GM21576 (cell line): ENCODE results near the gene SLC6A11.

Source experiments
- ATAC-seq: cut with Tn5 transposase; IDR thresholded peaks from one replicate; pipeline ENCODE4 v1.9.1; 2021; ENCODE audit warnings: mild to moderate bottlenecking, moderate library complexity; ENCODE audit not compliant: unreplicated experiment

Gene SLC6A11

DNA sequence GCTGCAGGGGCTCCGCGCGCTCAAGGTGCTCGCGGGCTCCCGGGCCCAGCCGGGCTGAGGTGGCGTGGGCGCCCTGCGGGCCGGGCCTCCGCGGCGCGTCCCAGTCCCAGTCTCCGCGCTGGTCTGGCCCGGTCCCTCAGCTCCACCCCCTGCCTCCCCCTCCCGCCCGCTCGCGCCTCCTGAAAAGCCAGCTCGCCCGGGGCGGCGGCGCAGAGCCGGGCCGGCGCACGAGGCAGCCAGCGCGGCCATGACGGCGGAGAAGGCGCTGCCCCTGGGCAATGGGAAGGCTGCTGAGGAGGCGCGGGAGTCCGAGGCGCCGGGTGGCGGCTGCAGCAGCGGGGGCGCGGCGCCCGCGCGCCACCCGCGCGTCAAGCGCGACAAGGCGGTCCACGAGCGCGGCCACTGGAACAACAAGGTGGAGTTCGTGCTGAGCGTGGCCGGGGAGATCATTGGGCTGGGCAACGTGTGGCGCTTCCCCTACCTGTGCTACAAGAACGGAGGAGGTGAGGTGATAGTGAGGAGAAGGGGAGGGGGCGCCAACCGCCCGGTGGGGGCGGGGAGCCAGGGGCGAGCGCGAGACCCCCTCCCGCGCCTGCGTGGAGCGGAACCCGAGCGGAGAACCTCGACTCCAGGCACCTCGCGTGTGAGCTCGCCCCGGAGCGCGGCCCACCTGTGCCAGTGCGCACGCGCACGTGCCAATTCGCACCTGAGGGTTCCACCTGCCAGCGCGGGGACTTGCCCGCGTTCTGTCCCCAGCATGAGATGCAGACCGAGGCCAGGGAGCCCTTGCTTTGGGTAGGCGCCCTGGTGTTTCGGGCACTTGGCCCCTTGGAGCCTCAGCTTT lies at the start of gene SLC6A11:
Gene SLC6A11 (plus strand): TSS at position 210 of the 844 bp plus-strand sequence. CDS start 38 bp downstream, at position 248.
- no peak for ATAC-seq

DNA sequence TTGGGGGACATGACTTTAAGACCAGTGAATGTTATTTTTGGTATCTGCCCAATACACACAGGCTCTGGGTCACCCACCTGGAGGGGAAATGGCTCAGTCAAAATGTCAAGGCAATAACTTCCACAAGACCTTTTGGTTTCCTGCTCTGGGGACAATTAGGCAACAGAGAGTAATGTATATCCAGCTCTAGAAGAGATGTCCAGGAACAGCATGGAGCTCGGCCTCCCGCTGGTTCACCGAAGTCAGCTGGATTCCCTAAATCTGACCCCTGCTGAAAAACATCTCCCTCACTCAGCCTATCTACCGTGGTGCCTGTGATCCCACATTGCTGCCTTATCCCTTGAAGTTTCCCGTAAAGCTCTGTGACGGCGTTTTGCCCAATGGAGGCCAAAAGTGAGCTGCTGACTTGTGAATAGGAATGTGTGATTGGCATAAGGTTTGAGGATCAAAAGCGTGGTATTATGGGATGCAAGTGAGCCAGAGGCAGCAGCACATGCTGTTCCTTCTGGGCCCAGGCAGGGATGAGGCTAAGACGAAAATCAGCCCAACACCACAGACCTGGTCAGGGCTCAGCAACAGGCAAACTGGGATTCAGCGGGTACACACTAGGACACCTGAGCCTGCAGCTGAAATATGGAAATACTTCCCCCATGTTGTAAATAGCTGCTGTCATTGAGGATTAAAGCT lies 47.2 kb upstream of the SLC6A11 start:
- ATAC-seq, result no peak

DNA sequence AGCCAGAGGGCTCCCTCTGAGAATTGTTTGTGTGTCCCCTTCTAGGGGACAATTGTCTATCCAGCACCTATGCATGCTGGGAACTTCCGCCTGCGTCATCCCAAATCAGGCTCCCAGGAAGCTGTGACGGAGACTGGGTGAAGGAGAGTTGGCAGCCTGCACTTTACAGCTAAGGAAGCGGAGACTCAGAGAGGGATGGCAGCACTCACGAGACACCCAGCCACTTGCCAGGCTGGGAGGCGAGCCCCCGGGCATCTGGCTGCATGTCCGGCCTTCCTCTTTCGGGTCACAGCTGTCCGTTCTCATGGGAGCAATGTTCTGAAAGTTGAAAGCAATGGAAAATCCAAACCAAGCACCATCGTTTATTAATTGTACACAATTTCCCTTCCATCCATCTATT lies 45.5 kb upstream of the SLC6A11 start:
- no peak for ATAC-seq

DNA sequence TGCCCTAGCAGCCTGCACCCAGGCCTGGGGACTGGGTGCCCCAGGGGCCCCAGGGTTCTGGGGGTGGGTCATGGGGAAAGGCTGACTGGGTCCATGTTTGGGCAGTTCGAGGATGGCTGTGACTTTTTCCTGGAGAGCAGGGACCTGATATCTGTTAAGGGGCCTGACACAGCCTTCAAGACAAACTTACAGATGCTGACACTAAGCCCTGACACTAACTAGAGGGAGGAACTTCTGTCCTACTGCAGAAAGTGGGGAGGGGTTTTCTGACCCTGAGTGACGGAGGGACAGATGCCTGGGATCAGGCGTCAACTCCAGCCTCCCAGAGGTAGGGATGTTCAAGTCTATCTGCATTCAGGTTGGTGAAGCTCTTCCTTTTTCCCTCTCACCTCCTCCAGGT lies 45.0 kb upstream of the SLC6A11 start:
- no peak for ATAC-seq

DNA sequence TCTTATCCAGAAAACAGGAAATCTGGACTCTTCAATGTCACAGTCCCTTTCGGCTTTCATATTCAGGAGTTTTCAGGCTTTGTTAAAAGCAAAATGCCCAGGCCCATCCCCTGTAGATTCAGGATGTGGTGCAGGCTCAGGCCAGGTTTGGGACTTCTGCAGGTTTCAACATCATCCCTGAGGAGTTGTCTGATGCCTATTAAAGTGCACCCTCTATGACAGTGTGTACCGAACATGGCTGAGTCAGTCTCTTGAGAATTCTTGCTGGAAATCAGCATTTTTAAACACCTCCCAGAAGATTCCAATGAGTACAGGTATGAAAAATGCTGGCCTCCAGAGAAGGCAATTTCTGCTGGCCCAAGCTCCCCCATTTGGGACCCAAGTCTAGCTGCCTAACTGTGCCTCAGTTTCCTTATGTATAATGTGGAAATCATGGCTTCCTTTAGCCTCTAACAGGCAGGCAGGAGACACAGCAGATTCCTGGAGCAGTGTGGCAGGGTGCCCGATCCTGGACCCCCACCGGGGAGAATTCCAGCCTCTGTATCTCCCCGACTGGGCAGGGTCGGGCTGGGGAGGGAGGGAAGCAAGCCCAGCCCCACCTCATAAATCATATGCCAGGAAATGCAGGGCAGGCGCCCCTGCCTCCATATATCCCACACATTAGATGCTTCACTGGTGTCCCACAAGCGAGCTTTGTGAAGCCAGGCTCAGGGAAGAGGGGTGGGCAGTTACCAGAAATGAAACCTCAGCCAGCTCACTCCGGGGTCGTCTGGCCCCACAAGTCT lies 44.4 kb upstream of the SLC6A11 start:
- ATAC-seq, result no peak

DNA sequence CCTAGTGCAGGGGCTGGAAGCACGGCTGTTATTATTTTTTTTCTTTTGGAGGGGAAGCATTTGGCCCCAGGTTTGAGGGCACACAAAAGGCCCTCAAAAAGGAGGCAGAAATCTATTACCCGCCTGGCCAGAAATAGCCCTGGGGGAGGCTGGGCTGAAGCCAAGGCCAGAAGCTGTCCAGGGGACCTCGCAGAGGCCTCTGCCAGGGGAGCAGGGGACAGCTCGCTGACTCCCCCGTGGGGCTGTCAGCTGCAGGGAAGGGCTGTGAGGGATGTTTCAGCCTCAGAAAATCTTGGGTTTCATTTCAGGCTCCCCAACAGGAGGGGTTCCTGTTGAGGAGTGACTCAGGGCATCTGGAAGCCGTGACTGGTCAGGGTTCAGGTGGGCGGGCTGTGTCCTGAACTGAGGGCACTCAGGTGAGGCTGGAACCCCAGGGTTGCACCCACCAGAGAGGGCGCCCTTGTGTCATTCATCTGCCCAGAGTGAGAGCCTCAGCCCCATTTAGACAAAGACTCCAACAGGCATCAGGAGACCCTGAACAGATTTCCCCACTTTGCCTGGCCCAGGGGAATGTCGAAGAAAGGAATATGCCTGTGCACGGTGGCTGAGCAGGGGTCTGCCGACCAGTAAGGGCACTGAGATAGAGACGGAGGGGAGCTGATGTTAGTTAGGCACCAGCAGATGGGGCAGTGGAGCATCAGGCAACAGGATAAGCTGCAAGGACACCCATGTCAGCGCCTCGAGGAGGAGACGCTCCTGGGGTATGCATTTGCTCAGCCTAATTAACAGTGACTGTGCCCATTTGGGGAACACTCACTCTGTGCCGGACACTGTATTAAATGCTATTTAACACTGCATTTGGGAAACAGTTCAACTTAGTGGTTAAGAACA lies 43.5 kb upstream of the SLC6A11 start:
- ATAC-seq, result no peak

DNA sequence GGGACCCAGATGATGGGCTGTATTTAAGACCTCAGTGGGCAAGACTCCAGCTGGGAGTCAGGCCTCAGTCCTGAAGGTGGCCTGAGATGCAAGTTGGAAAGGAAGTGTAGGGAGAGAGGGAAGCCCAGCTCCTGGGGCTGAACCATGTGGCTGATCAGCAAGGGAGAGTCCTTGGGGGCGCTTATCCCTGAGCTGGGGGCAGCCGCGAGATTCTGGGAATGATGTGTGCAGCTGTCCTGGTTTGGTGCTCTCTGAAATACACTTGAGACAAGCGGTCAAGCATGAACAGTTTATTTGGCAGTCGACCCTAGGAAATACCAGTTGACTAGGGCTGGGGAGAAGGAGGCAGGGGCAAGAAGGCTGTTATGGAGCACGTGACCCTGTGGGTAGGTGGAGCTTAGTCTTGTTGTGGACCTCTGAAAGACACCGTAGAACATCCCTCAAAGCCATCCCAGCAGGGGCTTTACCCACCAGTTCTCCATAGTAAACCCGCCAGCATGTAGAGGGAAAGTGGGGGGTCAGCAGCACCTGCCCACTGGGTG lies 41.8 kb upstream of the SLC6A11 start:
- ATAC-seq, result no peak

DNA sequence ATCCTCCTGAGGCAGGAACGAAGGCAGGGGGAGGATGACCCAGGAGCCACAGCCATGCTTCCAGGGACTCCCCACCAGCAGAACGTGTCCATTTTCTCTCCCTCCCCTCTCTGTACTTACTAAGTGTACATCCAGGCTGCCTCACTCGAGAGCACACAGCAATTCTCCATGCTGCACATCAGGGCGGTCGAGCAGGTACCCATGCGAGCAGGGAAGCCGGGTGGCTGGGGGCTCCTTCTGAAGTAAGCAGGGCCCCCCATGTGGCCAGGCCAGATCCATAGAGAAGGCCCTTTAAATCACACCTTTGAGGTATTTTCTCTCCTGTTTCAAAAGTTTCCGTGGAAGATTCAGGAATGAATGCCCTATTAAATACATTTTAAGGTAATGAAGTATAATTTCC lies 41.2 kb upstream of the SLC6A11 start:
- ATAC-seq, result no peak

DNA sequence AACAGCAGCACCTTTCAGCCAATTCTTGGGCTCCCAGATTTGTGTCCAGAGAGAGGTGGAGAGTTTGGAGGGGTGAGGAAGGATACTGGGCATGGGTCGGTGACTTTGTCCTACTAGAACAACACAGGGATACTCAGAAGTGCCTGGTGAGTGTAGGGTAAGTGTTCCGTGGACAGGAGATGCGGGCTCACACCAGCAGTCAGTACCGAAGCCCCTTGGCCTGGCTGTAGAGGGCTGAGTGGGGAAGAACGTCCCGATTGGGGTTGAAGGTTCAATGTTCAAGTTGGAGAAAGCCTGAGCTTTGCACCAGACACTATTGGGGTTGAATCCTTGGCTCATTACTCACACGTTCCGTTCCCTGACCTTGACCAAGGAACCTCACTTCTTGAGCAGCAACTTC lies 40.8 kb upstream of the SLC6A11 start:
- no peak for ATAC-seq

DNA sequence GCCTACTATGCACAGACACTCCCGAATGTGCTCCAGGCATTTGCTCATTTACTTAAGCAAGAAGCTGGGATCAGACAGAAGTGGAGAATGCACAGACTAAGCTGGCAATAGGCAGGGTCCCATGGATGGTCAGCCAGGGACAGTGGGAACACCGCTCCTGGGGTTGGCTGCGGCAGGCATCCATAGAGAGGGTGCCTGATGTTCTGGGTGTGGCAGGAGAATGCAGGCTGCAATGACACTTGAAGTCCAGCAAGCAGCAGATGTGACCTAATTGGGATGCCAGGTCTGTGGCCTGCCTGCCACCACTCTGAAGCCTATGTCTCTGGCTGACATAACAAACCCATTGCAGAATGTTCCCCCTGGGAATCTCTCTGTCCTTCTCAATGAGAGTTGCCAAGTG lies 40.2 kb upstream of the SLC6A11 start:
- ATAC-seq, result no peak

DNA sequence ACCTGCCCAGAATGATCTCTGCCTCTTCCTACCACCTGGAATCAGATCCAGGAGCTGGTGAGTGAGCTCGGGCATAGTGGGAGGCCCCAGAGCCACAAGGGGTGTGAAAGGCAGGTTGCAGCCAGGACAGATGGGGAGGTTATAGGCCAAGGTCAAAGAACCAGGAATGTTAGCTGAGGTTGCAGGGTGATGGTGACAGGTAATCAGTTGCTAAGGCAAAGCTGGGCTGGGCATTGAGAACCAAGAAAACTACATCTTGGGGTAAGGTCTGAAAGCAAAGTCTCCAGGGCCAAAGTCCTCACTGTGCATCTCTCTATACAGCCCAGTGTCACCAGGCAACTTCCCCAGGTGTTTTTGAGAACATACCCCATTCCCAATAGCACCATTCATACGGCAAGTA lies 38.4 kb upstream of the SLC6A11 start:
- no peak for ATAC-seq

DNA sequence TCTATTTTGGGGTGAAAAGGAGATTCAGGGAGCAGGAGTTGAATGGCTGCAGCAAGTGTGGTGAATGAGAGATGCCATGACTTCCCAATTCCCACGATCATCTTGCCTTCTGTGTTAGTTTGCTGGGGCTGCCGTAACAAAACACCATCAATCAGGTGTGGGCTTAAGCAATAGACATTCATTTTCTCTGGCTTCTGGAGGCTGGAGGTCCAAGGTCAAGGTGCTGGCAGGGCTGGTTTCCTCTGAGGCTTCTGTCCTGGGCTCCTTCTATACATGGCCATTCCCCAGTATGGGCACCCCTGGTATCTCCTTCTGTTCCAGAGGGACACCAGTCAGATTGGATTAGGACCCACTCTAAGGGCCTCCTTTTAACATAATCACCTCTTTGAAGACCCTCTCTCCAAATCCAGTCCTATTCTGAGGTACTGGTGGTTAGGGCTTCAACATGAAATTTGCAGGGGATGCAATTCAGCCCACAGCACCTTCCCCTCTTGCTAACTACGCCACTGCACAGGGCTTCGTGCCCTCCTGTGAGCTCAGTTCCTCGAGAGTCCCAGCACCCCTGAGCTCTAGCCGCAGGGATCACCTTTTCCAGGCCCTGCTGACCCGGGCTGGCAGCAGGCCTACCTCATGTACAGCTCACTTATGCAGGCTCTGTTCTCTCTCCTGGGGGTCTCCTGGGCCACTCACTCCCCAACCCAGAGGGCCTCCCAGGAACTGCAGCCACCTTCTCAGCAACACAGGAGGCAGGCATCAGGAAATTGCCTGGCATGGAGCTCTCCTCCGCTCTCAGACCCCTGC lies 37.3 kb upstream of the SLC6A11 start:
- ATAC-seq, result no peak

DNA sequence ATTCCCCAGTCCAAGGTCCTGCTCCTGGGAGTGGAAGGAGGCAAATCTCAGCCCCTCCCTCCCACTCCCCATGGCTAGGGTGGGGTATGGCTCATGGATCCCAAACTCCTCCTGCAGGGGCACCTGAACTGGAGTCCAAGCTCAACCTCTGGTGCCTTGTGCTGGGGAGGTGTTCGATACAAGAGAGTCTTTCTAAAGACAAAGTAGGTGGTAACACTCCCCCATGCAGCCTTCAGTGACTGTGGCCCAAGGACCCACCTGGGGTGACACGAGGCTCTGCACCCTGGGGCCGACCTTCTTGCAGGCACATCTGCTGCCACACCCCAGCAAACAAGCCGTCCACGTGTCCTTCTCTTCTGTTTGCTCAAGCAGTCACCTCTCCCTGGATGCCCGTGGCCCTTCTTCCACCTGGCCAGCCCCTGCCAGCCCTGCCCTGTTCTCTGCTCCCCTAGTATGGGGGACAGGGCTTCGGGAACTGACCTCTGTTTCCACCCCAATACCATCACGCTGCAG lies 36.7 kb upstream of the SLC6A11 start:
- no peak for ATAC-seq

DNA sequence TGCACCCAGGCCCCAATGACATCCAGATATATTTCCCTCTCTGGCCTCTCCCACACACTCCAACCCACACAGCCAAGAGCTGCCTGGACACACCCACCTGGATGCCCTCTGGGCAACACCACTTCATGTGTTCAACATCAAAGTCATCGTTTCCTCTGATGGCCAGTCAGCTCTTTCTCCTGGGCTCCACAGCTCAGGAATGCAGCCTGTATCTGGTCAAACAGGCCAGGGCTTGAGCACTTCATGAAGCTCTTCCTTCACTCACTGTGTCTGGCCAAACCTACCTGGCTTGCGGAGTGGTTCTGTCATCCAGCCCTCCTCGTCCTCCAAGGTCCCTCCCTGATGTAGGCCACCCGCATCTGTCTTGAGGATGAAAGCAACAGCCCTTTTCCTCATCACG lies 35.8 kb upstream of the SLC6A11 start:
- no peak for ATAC-seq

DNA sequence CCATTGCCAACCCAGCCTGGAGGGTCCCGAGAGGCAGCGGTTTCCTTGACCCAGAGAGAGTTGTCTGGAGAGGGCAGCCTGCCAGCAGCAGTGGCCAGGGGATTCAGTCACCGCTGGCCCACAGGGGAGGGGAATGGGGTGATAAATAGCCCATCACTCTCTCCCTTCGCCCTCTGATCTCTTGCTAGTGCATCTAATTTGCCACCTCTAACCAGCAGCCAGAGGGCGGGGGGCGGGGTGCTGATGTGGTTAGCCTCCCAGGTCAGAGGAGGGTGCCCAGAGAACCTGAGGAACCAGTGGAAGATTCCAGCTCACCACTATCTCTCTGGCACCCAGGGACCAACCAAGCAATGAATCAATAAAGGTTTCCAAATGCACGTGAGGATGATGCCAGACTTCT lies 35.1 kb upstream of the SLC6A11 start:
- ATAC-seq, result no peak

DNA sequence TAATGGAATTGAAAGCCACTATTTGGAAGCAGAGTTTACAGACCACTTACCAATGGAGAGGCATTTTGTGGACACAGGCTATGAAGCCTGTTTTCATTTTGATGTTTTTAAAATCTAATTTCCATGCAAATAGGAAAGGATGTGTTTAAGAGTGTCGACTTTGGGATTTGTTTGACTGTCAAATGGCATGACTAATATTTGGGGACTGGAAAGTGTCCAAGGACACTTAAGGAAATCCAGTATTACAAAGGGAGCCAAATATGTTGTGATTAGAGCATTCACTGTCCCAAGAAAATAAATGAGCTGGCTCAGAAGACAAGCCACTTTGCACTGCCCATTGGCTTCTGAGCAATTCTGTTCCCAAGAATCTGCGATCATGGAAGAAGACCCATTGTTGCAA lies 34.0 kb upstream of the SLC6A11 start:
- ATAC-seq, result no peak

DNA sequence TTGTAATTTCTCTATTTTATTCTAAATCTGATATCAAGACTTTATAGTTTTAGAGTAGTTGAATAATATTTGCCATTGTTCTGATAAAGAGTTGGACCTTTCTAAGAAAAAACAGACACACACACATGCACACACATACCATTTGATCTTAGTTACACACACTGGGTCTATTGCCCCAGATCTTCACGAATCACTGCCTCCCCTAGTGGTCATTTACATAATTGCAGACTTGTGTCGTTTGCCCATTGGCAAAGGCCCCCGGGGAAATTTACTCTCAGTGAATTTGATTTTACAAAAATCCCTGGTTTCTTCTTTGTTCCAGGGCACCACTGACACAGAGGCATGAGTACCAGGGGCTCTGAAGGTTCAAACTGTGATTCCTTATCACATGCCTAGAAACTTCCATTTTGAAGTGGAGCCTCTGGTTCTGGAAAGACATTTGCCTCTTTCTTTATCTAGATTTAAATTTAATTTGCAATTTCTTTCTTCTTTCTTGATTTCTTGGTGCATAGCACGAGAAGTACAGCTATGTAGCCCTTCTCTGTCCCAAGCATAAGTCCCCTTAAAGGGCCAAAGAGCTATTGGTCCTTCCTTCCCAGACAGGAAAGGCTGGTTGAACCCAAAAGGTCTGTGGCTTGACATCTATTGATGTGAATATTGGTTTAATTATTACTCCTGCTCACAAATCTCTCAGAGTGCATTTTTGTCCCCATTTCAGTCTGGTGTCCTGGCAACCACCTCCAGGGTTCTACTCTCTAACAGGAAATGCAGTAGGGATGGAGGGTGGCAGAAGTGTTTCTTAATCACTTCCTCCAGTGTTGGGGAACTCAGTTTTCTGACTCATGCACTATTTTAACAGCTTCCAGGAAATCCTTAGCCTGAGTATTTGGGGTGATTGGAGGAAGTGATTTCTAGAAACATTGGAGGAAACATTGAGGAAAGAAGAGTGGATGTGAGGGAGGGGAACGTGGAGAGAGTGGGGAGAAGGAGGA lies 32.4 kb upstream of the SLC6A11 start:
- no peak for ATAC-seq

DNA sequence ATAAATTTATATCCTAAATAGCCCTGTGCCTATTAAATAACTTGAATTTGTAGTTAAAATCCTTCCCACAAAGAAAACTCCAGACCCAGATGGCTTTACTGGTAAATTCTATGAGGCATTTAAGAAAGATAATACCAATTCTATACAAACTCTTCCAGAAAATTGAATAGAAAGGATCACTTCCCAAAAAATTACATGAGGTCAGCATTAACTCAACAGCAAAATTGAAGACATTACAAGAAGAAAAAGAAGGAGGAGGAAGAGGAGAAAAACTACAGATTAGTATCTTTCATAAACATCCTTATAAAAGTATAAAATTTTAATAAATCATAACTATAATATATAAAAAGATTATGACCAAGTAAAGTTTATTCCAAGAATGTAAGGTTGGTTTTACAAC lies 29.4 kb upstream of the SLC6A11 start:
- no peak for ATAC-seq
